Upper lobe of right lung (tissue), 1 donor: ENCODE data around the gene TAS2R8. TPM values are rescaled to one million over a fixed set of nuclear protein-coding genes. Genes with fewer than 3 reads are reported as not detected.

Experiments used
- ATAC-seq: fragments of 200-7000 bp; cut with Tn5 transposase; one replicate; pipeline ENCODE4 v1.9.1; 2020; ENCODE audit warnings: mild to moderate bottlenecking, moderate library complexity
- DNase-seq: peaks from one replicate; pipeline ENCODE4 v3.0.0-alpha.2; 2020
- H3K27ac ChIP-seq: fragments of 200-600 bp; one replicate; pipeline ENCODE4 v1.8.0; 2022
- H3K27me3 ChIP-seq: fragments of 200-600 bp; one replicate; pipeline ENCODE4 v1.8.0; 2022; ENCODE audit warnings: mild to moderate bottlenecking
- H3K36me3 ChIP-seq: fragments of 200-600 bp; one replicate; pipeline ENCODE4 v1.8.0; 2022
- H3K4me1 ChIP-seq: fragments of 200-600 bp; one replicate; pipeline ENCODE4 v1.8.0; 2022
- H3K4me3 ChIP-seq: fragments of 200-600 bp; one replicate; pipeline ENCODE4 v1.8.0; 2022; ENCODE audit warnings: mild to moderate bottlenecking
- H3K9me3 ChIP-seq: fragments of 200-600 bp; one replicate; pipeline ENCODE4 v1.8.0; 2022
- CTCF ChIP-seq: fragments of 200-600 bp; IDR thresholded peaks from one replicate; pipeline ENCODE4 v1.8.0; 2022; ENCODE audit warnings: antibody characterized with exemption
- intact Hi-C: fragments of 100-400 bp; cut with DNase I; formaldehyde crosslinking; loops from one replicate; pipeline ENCODE4 v1.11.0; 2022
- long read RNA-seq: library from polyadenylated mRNA; unstranded; transcript quantifications from one replicate; pipeline ENCODE4 v2.0.0, GENCODE V29; 2021
- total RNA-seq: library from RNA; stranded (reverse); fragmentation: NEBNext Ultra II Directional; extraction: Animal tissue kit (Norgen Biotek cat#: 25700); gene quantifications from one replicate; pipeline ENCODE4 v1.2.1, GENCODE V29; 2021
- donor health status: DM: no; HTN: yes; CAD: no; lungs with severe emphysema.

Gene TAS2R8, protein sequence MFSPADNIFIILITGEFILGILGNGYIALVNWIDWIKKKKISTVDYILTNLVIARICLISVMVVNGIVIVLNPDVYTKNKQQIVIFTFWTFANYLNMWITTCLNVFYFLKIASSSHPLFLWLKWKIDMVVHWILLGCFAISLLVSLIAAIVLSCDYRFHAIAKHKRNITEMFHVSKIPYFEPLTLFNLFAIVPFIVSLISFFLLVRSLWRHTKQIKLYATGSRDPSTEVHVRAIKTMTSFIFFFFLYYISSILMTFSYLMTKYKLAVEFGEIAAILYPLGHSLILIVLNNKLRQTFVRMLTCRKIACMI
- not detected for total RNA-seq
- long read RNA-seq: 0 reads

GRCh38 chr12:10807186-10807585, at the start of gene TAS2R8:
Gene TAS2R8 (minus strand): TSS chr12:10807286. CDS start chr12:10806980, 306 bp downstream.
- Histone ChIP-seq H3K4me3 (no peak within 1 kb of the TSS), H3K27ac (no peak within 1 kb of the TSS), H3K9me3 (no peaks in the 10 kb centered on the region), H3K4me1 (no peaks in the 10 kb centered on the region), H3K36me3 (no peaks in the 10 kb centered on the region), H3K27me3 (no peaks in the 10 kb centered on the region)
- DNase-seq (no peak), ATAC-seq (no peak)
- TF ChIP-seq CTCF: no peak
- intact Hi-C loops: no loop called here

DNA sequence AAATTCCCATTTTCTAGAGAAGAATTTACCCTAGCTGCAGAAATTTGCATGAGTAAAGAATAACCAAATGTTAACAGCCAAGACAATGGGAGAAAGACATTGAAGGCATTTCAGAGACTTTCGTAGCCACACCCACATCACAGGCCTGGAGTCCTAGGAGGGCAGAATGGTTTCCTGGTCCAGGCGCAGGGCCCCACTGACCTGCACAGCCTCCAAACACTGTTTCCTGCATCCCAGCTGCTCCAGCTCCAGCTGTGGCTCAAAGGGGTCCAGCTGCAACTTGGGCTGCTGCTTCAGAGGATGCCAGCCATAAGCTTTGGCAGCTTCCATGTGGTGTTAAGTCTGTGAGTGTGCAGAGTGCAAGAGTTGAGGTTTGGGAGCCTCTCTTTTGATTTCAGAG, 48.7 kb upstream of the TAS2R8 start:
- intact Hi-C loops: no loop called here
- no peaks in the 10 kb centered on the region for H3K9me3 ChIP-seq
- no peaks in the 10 kb centered on the region for H3K36me3 ChIP-seq
- H3K27ac ChIP-seq: no peak overlapping the region
- H3K4me3 ChIP-seq: no peak overlapping the region
- ATAC-seq (no peak), DNase-seq (no peak)
- no peak for TF ChIP-seq CTCF
- no peaks in the 10 kb centered on the region for H3K4me1 ChIP-seq
- H3K27me3 ChIP-seq: no peaks in the 10 kb centered on the region

DNA sequence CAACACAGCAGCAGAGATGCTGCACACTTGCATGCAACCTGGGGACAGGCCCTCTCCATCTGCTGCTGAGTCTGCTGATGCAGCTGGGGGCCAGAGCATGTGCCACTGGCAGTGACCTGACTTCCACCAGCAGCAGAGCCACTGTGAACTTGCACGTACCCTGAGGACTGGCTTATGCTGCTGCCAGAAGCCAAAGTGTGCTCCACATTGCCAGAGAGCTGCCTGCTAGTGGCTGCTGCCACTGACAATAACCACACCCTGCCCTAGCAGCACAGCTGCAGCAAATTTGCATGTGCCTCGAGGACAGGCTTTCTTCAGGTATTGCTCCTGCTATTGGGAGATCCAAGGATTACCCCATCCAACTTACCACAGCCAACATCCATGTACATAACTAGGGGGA, 46.7 kb upstream of the TAS2R8 start:
- intact Hi-C loops: no loop called here
- TF ChIP-seq CTCF: no peak
- ATAC-seq: no peak
- Histone ChIP-seq H3K4me3 (no peak overlapping the region), H3K27me3 (no peaks in the 10 kb centered on the region), H3K9me3 (no peaks in the 10 kb centered on the region), H3K36me3 (no peaks in the 10 kb centered on the region), H3K4me1 (no peaks in the 10 kb centered on the region), H3K27ac (no peak overlapping the region)
- DNase-seq: no peak

GRCh38 chr12:10851243-10851858, 44.3 kb upstream of the TAS2R8 start:
- DNase-seq: no peak
- Histone ChIP-seq H3K27ac (no peak overlapping the region), H3K36me3 (no peaks in the 10 kb centered on the region), H3K9me3 (no peaks in the 10 kb centered on the region), H3K4me1 (no peaks in the 10 kb centered on the region), H3K27me3 (no peaks in the 10 kb centered on the region), H3K4me3 (no peak overlapping the region)
- no peak for TF ChIP-seq CTCF
- ATAC-seq: no peak
- intact Hi-C loops: no loop called here

GRCh38 chr12:10849425-10849878, 42.4 kb upstream of the TAS2R8 start, which contains the start of gene PRR4:
Gene PRR4 (minus strand): TSS chr12:10849475. CDS start chr12:10849437, 38 bp downstream.
- intact Hi-C loops: no loop called here
- no peak for TF ChIP-seq CTCF
- no peak within 1 kb of the TSS for H3K4me3 ChIP-seq
- no peaks in the 10 kb centered on the region for H3K9me3 ChIP-seq
- no peaks in the 10 kb centered on the region for H3K4me1 ChIP-seq
- DNase-seq: no peak
- no peak for ATAC-seq
- H3K36me3 ChIP-seq: no peaks in the 10 kb centered on the region
- H3K27ac ChIP-seq: no peak within 1 kb of the TSS
- H3K27me3 ChIP-seq: no peaks in the 10 kb centered on the region
